Astrocyte (in vitro differentiated cells and primary cell): ENCODE results near the gene TSPAN14. TPM values are rescaled to one million over a fixed set of nuclear protein-coding genes. Genes with fewer than 3 reads are reported as not detected.

Experiments used
- DNase-seq: peaks from one replicate; pipeline ENCODE4 v3.0.0-alpha.2; 2010; ENCODE audit warnings: low read depth
- FAIRE-seq: peaks from 2 replicates; lab custom pipeline; 2011; peaks lifted over from hg19 to GRCh38; lab: Jason Lieb, UNC
- H2AFZ ChIP-seq: 2 replicates; pipeline ENCODE4 v1.6.0; 2012; ENCODE audit warnings: low read depth, low read length, inconsistent platforms
- H3K27ac ChIP-seq: 2 replicates; pipeline ENCODE4 v1.5.1; 2011; ENCODE audit warnings: low read depth, low read length, inconsistent platforms
- H3K27me3 ChIP-seq: 2 replicates; pipeline ENCODE4 v1.6.0; 2011; ENCODE audit warnings: low read length, inconsistent platforms; ENCODE audit not compliant: insufficient read depth
- H3K36me3 ChIP-seq: 2 replicates; pipeline ENCODE4 v1.5.1; 2011; ENCODE audit warnings: low read length, inconsistent platforms; ENCODE audit not compliant: insufficient read depth
- H3K4me1 ChIP-seq: 2 replicates; pipeline ENCODE4 v1.5.1; 2011; ENCODE audit warnings: low read length, inconsistent platforms; ENCODE audit not compliant: insufficient read depth
- H3K4me2 ChIP-seq: 2 replicates; pipeline ENCODE4 v1.6.0; 2012; ENCODE audit warnings: low read length, inconsistent platforms
- H3K4me3 ChIP-seq: 2 replicates; pipeline ENCODE4 v1.5.1; 2011; ENCODE audit warnings: low read depth, mild to moderate bottlenecking, low read length, inconsistent platforms; ENCODE audit not compliant: insufficient read depth
- H3K79me2 ChIP-seq: 2 replicates; pipeline ENCODE4 v1.6.0; 2012; ENCODE audit warnings: mild to moderate bottlenecking, low read length, inconsistent platforms; ENCODE audit not compliant: insufficient read depth
- H3K9ac ChIP-seq: 2 replicates; pipeline ENCODE4 v1.6.0; 2012; ENCODE audit warnings: mild to moderate bottlenecking, low read length, inconsistent platforms
- H3K9me3 ChIP-seq: 2 replicates; pipeline ENCODE4 v1.5.1; 2012; ENCODE audit warnings: low read depth, mild to moderate bottlenecking, low read length, inconsistent platforms; ENCODE audit not compliant: insufficient read depth
- H4K20me1 ChIP-seq: 2 replicates; pipeline ENCODE4 v1.6.0; 2012; ENCODE audit warnings: low read length, inconsistent platforms; ENCODE audit not compliant: insufficient read depth
- H3K27ac Mint-ChIP-seq: one replicate; pipeline ENCODE4 v1.8.0; 2021; ENCODE audit warnings: mild to moderate bottlenecking, mixed read lengths; ENCODE audit not compliant: unreplicated experiment
- H3K27me3 Mint-ChIP-seq: one replicate; pipeline ENCODE4 v1.8.0; 2021; ENCODE audit warnings: low read depth, mixed read lengths; ENCODE audit not compliant: unreplicated experiment
- H3K36me3 Mint-ChIP-seq: one replicate; pipeline ENCODE4 v1.8.0; 2021; ENCODE audit warnings: low read depth, mixed read lengths; ENCODE audit not compliant: unreplicated experiment
- H3K4me1 Mint-ChIP-seq: one replicate; pipeline ENCODE4 v1.8.0; 2021; ENCODE audit warnings: low read depth, mixed read lengths; ENCODE audit not compliant: unreplicated experiment
- H3K4me3 Mint-ChIP-seq: one replicate; pipeline ENCODE4 v1.8.0; 2021; ENCODE audit warnings: mild to moderate bottlenecking, moderate library complexity, mixed read lengths; ENCODE audit not compliant: unreplicated experiment
- H3K9me3 Mint-ChIP-seq: one replicate; pipeline ENCODE4 v1.8.0; 2021; ENCODE audit warnings: mild to moderate bottlenecking, mixed read lengths; ENCODE audit not compliant: unreplicated experiment
- CTCF ChIP-seq: IDR thresholded peaks from 2 replicates; pipeline ENCODE4 v1.5.1; 2011; ENCODE audit warnings: low read depth, mild to moderate bottlenecking, inconsistent platforms, low read length, moderate library complexity; ENCODE audit not compliant: insufficient read depth
- EZH2 ChIP-seq: IDR thresholded peaks from 2 replicates; pipeline ENCODE4 v1.6.1; 2012; ENCODE audit warnings: mild to moderate bottlenecking, low read length, inconsistent platforms; ENCODE audit not compliant: insufficient read depth
- total RNA-seq: library from RNA; stranded (reverse); gene quantifications from 2 replicates; pipeline ENCODE4 v1.2.1, GENCODE V29; 2021

The TSPAN14 gene
- total RNA-seq, 1 donor from 2014 or later = 140 TPM

- Histone ChIP-seq H3K79me2 (no peaks in the 10 kb centered on the region), H3K4me3 (no peak overlapping the region), H3K4me1 (peaks cover 5% of the 10 kb centered on the region), H3K27me3 (no peaks in the 10 kb centered on the region), H3K27ac (no peak overlapping the region), H3K36me3 (no peaks in the 10 kb centered on the region), H3K9me3 (no peaks in the 10 kb centered on the region), H3K9ac (peak overlapping the region; percentile 40), H3K4me2 (peak overlapping the region; percentile 23), H2AFZ (peak overlapping the region; percentile 65), H4K20me1 (no peaks in the 10 kb centered on the region)
- Mint-ChIP-seq H3K36me3 (no peaks in the 10 kb centered on the region), H3K27me3 (peaks cover under 1% of the 10 kb centered on the region), H3K4me1 (peaks cover 19% of the 10 kb centered on the region), H3K27ac (peak overlapping the region; percentile 8), H3K9me3 (no peaks in the 10 kb centered on the region), H3K4me3 (no peak overlapping the region)
- no peak for TF ChIP-seq CTCF
- TF ChIP-seq EZH2 = no peak
- FAIRE-seq (no peak), DNase-seq (no peak)
Measured at GRCh38 chr10:80444124-80444523, 10.0 kb upstream of the TSPAN14 start.

- H2AFZ ChIP-seq = peak overlapping the region; percentile 65
- no peak for FAIRE-seq
- TF ChIP-seq EZH2 (no peak), CTCF (peak; percentile 87)
- peak overlapping the region; percentile 23 for H3K4me2 ChIP-seq
- Mint-ChIP-seq H3K36me3 (no peaks in the 10 kb centered on the region), H3K4me3 (no peak overlapping the region), H3K27ac (peak overlapping the region; percentile 4), H3K9me3 (no peaks in the 10 kb centered on the region), H3K27me3 (no peaks in the 10 kb centered on the region), H3K4me1 (peaks cover 19% of the 10 kb centered on the region)
- H4K20me1 ChIP-seq = no peaks in the 10 kb centered on the region
- no peak overlapping the region for H3K27ac ChIP-seq
- no peaks in the 10 kb centered on the region for H3K27me3 ChIP-seq
- H3K4me3 ChIP-seq = no peak overlapping the region
- no peaks in the 10 kb centered on the region for H3K9me3 ChIP-seq
- DNase-seq = peak; percentile 57
- no peaks in the 10 kb centered on the region for H3K36me3 ChIP-seq
- no peaks in the 10 kb centered on the region for H3K79me2 ChIP-seq
- H3K9ac ChIP-seq = peak overlapping the region; percentile 40
- peaks cover 5% of the 10 kb centered on the region for H3K4me1 ChIP-seq
Measured at GRCh38 chr10:80444646-80445319, 9.3 kb upstream of the TSPAN14 start.
